Kidney glomerular epithelial cell (primary cell): ENCODE results near the gene PCDH9.

Experiments used
- DNase-seq: peaks from one replicate; lab custom pipeline; 2025; lab: John Stamatoyannopoulos, UW

The PCDH9 gene

DNA sequence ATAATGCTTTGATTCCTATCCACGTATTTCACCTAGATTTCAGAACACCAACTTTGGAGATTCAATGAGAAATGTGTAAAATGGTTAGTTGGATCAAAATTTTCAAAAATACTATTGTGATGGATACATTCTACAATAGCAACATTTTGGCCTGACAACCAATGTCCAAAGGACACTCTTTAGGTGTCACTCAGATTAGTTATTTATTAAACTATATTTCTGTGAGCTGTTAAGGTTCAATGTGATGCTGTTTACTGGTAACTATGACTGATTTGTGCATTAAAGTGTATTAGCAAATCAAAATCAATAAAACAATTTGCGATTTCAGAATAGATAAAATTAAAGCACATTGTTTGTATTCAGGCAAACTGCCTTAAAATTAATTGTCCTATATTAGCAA is 149.8 kb downstream of the PCDH9 start:
- no peak for DNase-seq

DNA sequence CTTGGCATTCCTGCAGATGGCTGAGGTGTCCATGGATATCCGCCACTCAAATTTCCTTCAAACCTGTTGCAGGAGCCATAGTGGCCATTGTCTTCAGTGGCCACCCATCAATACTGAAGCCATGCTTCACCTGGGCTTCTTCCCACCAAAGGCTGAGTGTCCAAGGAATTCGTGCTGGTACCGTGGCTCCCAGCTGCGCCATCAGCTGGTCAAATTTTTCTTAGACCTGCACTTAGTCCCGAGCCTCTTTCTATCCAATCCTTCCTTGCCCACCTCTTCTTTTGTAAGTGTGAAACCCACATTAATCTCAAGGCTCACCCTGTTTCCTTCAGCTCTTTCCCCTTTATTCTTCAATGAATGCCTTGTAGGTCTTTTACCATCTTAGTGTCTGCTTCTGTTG is 152.1 kb downstream of the PCDH9 start:
- DNase-seq: no peak

DNA sequence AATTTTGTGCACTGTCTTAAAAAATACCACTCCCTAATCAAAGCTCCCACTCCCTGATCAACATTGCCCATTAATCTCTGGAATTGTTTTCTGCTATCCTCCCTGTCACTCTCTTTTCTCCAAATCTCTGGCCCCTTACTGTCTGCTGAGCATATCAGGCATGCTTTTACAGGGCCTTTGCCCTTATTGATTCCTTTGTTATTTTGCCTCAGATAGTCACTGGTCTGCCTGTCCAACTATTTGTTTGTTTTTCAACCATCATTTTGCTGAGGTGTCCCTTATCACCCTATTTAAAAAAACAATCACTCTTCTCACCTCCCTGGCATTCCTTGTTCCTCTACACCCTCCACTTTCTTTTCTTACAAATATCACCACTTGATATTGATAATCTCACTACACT is 153.0 kb downstream of the PCDH9 start:
- no peak for DNase-seq

DNA sequence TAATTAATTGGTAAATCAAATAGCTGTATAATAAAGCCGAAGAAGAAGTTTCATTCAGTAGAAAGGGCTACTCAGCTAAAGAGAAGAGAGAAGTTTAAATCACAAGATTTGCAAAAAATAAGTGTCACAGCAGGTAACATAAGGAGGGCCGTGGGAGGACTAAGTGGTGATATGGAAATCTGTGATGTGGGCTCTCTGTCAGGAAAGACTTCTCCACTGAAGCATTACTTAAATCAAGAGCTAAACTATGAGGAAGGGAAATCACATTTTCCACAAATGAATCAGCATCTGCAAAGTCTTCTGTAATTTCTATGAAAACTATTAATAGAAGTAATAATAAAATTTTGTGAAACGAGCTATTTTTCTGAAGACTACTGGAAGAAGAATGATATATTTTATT is 153.8 kb downstream of the PCDH9 start:
- DNase-seq: peak; percentile 67

DNA sequence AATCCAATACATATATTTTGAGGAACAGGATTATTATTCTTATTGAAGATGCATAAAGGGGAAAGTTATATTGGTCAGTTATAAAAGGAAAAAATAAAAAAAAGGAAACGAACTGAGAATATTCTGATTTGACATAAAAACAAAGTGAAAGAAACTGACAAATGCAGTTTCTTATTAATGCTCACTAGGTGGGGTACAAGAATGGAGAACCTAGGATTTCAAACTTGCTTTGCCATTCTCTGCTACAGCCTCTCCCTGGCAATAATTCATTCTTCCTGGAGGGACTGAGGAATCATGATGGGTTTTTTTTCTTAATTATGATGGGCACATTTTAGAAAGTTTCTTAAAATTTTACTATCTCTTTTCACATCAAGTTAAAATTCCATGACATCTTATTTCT is 154.9 kb downstream of the PCDH9 start:
- DNase-seq: peak; percentile 36

DNA sequence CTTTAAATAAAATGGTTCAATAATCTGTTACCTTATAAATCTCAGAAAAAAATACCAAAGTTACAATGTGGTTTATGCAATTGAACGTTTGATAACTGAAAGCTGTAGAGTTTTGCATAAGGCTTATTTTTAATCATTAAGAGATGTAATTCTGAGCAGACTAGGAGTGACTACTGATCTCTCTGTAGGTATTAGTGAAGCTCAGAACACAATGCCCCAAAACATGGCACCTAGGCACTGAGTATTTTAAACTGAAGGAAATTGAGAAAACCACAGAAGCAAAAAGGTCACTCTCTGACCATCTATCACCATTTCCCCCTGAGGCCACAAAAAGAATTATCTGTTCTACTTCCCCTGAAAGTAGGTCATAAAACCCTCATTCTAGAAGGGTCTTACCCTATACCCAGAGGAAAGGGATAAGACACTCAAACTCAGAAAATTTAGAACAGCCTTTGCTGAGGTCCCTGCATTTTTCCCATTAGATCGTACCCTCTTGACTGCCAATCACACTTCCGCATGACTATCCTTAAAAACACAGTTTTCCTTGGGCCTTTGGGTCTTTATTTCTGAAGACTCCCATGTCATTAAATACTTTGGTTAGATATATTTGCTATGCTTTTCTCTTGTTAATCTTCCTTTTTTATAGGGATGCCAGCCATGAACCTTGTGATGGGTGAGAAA is 158.1 kb downstream of the PCDH9 start:
- no peak for DNase-seq

DNA sequence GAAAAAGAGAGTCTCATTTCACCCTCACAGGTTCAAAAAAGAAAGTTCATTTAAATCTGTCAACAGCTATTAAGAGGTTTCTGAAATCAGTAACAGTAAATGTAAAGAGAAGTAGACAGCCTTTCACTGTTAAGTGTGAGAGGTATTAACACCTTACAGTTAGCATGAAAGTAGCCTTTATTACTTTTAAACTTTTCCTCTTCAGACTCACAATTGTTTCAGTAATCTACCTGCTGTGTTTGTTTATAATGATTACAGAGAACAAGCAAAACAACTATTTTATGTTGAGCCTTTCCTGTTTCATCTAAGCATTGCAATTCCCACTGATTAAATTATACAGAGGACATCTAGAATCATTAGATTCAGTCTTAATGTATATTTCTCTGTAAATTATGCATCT is 159.8 kb downstream of the PCDH9 start:
- DNase-seq: no peak

DNA sequence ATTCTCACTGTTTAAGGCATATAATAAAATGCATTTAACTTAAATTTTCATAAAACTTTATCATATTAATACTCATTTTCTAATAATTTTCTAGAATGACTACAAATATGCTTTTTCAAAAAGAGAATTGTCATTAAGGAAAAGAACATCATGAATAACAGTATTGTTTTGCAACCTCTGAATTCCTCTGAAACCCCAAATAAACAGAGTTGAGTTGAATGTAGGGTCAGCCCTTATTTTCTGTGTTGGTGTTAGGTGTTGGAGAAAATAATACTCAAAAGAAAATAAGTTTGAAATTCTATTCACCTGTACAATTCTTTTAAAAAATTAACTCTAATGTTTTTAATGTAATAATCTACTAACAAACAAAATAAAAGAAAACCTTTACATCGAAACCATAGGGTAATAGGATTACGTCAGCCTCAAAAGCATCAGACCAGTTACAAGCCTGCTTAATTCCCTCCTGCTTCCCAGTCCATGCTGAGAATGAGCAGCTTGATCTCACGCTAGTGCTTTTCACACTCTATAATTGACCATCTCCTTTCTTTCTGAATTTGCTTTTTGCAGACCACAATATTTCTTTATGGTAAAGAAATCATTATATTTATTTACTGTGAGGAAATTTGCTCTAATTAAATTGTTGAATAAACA is 160.9 kb downstream of the PCDH9 start:
- DNase-seq: no peak

DNA sequence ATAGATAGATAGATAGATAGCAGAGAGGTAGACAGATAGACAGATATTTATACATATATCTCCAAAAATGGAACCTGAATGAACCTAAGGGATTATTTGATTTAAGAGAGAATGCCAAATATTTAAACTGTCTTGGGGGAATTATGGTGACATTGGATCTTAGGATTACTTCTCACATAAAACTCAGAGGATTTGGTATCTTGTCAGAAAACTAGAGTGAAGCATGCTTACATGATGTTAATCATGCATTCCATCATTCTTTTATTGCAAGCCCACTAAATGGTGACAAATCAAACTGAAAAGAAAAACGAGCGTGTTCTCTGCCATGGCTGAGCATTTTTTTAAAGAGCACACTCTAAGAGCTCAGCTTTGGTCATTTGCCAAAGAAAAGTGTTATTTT is 165.2 kb downstream of the PCDH9 start:
- DNase-seq: no peak

DNA sequence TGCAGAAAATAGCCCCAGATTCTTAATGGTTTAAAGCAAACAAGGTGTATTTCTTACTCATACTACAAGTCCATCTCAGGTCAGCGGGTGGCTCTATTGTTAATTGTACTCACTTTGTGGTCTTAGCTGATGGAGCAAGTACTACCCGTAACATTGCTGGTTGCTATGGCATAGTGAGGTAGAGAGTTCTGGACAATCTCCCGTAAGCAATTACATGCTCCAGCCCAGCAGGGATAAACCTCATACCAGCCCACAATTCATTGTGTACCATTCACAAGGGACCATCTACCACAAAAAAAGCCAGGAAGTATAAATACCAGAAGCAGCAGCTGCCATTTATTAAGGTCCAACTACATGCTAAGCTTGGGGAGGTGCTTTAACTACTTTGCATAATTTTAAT is 167.1 kb downstream of the PCDH9 start:
- DNase-seq: no peak

DNA sequence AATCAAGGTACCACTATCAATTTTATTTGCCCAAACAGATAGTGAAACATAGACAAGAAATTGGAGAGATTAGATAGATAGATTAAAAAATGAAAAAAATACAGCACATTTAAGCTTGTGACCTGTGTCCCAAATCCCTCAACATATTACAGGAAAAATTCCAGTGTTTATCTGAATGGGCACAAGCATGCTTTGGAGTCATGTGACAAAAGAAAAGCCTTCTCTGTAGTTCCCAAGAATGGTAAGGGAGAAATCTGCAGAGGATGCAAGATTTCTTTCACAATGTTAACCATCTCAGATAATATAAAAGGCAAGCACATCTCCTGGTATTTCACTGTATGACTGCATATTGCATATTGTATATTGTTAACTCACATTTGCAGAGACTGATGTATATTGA is 168.0 kb downstream of the PCDH9 start:
- no peak for DNase-seq

DNA sequence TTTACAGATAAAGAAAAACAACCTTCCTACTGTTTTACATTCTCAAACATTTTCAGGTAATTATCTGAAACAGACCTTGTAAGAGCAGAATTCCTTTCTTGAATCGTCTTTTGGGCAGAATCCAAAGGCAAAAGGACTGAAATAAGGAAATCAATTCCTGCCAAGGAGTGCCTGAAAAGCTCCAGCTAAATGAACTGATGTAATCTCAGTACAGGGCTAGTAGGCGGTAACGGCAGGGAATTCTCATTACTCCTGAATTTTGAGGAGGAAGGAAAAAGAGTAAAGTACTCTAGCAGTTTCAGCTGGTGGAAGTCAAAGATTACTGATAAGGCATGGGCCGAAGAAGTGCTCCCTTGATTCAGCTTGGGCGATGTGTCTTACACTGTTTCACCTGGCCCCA is 168.4 kb downstream of the PCDH9 start:
- no peak for DNase-seq

DNA sequence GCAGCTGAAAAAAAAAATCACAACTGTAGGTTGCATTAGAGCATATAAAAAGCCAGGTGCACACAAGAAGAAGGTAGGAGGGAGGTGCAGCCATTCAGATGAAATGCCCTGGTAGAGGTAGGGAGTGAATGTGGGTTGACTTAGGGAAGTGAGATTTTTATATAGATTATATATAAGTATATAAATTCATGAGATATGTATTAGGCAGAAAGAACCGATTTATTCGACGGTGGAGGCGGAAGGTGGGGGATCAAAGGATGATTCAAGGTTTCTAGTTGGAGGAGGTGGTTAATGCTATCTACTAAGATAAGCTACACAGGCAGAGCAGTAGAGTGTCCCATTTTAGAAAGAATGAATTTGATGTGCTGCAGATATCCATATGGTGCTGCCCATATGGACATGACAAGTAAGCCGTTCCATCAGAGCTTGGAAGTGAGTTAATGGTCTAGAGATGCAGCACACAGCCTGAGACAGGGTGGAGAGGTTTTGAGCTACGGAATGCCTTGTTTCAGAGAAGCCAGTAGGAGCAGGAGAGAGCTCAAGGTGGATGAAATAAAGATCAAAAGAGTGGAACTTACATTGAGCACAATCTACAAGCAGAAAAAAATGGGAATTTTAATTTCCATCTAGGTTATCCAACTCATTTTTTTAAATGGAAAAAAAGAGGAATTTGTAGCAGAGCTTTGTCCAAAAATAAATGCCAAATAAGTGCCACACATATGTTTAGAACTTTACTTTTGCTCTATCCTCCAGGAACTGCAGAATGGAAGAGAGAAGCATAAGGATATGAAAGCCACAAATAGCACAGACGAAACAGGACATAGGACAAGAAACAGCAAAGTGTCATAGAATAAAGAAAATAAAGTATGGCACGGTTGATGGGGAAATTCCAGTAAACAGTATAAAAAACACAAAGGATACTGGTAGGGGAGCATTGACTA is 177.3 kb downstream of the PCDH9 start:
- no peak for DNase-seq

DNA sequence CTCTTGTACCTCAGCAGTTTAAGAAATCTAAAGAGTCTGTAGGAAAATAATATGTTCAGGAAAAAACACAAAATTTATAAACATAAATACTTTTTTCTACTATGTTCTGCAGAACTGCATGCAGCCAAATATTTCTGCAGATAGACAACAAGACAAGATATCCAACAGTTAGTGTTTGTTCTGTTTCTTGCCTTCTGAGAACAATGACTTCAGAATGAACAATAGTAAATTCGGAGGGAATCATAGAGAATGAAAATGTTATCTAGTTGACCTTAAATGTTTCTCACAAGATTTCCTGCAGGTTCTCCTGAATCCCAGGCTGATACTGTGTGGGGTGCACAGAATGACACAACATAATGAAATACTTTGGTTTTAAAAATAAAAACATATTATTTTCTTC is 180.4 kb downstream of the PCDH9 start:
- DNase-seq: no peak

DNA sequence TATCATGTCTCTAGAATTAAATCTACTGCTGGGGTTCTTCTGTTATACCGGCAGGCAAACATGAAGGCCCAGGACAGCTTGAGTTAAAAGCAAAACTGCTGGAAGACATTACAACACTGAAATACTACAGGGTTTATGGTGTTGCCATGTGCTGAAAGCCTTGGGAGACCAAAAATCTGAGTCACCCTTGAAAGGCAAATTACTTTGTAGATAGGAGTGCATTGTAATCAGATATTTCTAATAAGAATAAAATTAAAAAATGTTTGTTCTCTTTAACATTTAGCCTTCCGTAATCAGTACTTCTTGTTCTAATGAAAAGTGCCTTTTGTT is 181.3 kb downstream of the PCDH9 start:
- peak; percentile 58 for DNase-seq

DNA sequence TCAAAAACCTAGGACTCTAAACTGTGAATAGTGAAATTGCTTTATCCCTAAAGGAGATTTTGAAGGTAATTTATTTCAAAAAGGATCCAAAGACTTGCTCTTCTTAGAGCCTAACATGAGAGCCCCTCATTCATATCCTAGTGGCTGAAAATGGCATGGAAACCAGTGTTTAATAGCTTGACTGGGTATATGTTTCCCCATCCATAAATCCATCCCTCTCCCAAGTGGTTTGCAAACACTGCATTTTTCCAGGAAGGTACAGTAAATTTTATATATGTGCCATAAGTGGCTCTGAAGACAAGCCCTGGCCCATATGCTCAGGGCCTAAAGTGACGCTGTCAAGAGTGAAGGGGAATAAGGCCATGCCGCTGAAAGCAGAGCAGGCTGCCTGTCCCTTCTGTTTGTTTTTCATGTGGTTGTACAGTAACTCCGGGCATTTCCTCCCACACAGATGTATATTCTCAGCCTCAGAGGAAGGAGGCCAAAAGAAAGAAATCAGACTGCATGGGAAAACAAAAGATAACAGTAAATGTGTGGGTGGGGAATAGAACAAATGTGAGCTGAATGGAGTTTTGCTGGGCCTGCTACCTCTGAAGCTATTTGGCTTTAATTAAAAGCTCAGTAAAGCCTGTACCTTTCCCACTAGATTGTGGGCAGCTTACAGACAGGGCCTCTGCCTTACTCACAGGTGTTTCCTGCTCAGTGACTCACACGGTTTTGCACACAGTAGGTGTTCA is 181.9 kb downstream of the PCDH9 start:
- peak; percentile 71 for DNase-seq

DNA sequence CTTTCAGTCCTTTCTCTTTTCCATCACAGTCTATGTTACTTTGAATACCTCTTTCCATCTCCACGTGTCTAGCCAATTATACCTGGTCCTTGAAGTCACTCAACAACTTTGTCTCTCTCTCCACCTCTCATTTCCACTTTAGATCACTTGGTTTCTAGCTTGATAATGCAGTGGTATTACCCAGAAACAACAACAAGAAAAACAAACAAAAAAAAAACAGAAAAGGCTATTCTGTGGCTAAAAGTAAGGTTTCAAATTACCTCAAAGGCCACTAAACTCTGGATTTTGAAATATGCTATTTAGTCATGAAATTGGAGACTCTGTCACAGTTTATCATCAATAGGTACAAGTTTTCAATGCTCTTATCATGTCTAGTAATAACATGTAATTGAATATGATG is 184.8 kb downstream of the PCDH9 start:
- no peak for DNase-seq

DNA sequence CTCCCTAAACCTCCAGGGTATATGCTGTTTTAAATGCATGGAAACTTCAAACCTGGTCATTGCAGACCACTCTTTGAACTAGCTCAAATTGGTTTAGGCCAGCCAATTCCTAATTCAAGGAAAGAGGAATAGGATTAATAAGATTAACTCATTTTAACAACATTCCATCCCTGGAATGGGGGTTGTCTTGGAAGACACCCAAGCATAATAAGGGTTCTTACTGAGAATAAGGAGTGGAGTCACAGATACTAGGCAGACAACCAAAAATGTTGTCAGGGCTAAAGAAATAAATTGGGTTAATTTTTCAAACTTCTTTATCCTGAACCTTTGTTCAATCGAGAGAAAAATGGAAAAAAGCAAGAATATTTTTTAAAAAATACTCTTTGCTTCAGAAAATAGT is 186.2 kb downstream of the PCDH9 start:
- DNase-seq: no peak

DNA sequence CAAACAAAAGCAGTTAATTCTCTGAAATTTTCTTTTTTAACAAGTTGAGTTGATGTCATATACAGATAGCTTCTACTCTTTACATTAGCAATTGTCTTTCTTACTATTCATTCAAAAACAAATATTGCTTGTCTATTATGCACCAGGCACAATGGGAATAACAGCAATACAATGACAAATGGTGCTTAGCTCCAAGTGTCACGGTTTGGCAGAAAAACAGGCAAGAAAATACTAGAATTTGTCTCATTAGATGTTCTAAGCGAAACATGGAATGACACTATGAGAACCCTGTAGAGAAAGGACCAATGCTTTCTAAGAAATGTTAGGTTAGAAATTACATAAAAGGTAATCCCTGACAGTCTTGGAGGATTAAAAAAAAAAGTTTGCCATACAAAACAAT is 187.6 kb downstream of the PCDH9 start:
- DNase-seq: no peak

DNA sequence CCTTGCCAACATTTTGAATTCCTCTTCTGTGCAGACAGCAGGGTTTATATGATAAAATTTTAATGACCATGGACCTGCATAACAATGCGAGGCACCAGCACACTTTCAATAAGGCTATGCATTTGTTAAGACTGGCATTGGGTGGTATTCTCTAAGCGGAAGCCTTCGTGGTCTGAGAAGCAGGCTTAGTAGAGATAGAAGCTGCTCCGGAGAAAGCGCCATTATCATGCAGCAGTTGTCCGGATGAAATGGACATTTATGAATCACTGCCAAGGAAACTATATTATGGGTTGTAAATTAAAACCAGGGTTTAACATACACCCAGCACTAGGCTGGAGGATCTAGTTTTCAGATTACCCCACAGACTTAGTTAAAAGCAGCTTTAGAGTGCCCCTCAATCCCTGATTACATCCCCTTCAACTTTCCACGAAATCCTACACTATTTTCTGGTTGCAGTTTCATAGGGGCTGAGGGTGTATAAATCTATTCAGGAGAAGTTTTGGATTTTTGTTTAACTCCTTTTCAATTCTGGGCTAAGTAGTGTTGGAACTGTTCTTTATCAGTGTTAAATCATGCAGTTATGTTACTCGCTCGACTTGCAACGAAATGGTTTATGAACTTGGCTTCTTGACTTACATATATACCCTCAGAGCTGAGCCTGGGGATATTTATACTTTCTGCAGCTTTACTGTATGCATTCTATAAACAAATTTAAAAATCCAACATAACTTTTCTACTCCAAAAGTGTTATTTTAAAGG is 193.3 kb downstream of the PCDH9 start:
- no peak for DNase-seq

DNA sequence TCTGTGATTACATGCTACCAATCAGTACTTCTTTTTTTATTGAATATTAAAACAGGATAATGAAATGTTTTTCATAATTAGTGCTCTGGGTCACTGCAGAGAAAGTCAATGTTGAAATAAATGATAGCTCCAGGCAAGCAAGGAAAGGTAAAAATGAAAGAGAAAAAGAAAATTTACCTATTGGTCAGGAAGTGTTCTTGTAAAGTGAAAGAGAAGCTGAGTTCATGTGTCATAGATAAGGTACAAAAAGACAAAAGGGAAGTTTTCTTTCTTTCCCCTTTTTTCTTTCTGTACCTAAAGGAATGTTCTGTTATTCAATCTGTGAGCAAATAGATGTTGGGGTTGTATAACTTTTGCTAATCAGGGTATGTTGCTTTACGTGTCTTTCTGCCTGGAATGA is 197.0 kb downstream of the PCDH9 start:
- DNase-seq: no peak
